GM23338 (cell line): Measurements from ENCODE around the gene CNNM1. TPM values are rescaled to one million over a fixed set of nuclear protein-coding genes. Genes with fewer than 3 reads are reported as not detected.

Experiments used
- ATAC-seq: fragments of 200-7000 bp; cut with Tn5 transposase; 3 replicates; pipeline ENCODE4 v1.9.1; 2020
- DNase-seq: peaks from one replicate; pipeline ENCODE4 v3.0.0-alpha.2; 2015; ENCODE audit warnings: low spot score
- H2AFZ ChIP-seq: fragments of 200-600 bp; sonication (generic); 2 replicates; pipeline ENCODE4 v1.8.0; 2016; ENCODE audit warnings: antibody characterized with exemption, mild to moderate bottlenecking, moderate library complexity
- H3F3A ChIP-seq: fragments of 200-600 bp; sonication (generic); replicated peaks from 2 replicates; pipeline ENCODE4 v1.8.0; 2017; ENCODE audit warnings: antibody characterized with exemption, mixed run types, low read depth
- H3K27ac ChIP-seq: fragments of 200-600 bp; sonication (generic); 2 replicates; pipeline ENCODE4 v1.6.1; 2016; ENCODE audit warnings: low read depth
- H3K27me3 ChIP-seq: fragments of 200-600 bp; sonication (generic); 2 replicates; pipeline ENCODE4 v1.8.0; 2016; ENCODE audit warnings: mild to moderate bottlenecking, mixed run types, moderate library complexity; ENCODE audit not compliant: insufficient read depth
- H3K36me3 ChIP-seq: fragments of 200-600 bp; sonication (generic); 2 replicates; pipeline ENCODE4 v1.8.0; 2016; ENCODE audit warnings: mild to moderate bottlenecking; ENCODE audit not compliant: insufficient read depth
- H3K4me1 ChIP-seq: fragments of 200-600 bp; sonication (generic); 2 replicates; pipeline ENCODE4 v1.8.0; 2016; ENCODE audit warnings: mild to moderate bottlenecking, moderate library complexity; ENCODE audit not compliant: insufficient read depth
- H3K4me2 ChIP-seq: fragments of 200-600 bp; sonication (generic); 2 replicates; pipeline ENCODE4 v1.7.1; 2017; ENCODE audit warnings: mixed run types
- H3K4me3 ChIP-seq: fragments of 200-600 bp; sonication (generic); 2 replicates; pipeline ENCODE4 v1.6.1; 2016; ENCODE audit warnings: mixed run types
- H3K79me2 ChIP-seq: fragments of 200-600 bp; sonication (generic); replicated peaks from 2 replicates; pipeline ENCODE4 v1.8.0; 2017; ENCODE audit warnings: mild to moderate bottlenecking; ENCODE audit not compliant: insufficient read depth
- H3K9me2 ChIP-seq: fragments of 200-600 bp; sonication (generic); 2 replicates; pipeline ENCODE4 v1.8.0; 2017; ENCODE audit not compliant: insufficient read depth
- H4K20me1 ChIP-seq: fragments of 200-600 bp; sonication (generic); replicated peaks from 2 replicates; pipeline ENCODE4 v1.8.0; 2017; ENCODE audit warnings: mild to moderate bottlenecking; ENCODE audit not compliant: insufficient read depth
- H3K27ac Mint-ChIP-seq: 2 replicates; pipeline ENCODE4 v1.8.0; 2020; ENCODE audit warnings: inconsistent platforms, mild to moderate bottlenecking, moderate library complexity, mixed read lengths
- H3K27me3 Mint-ChIP-seq: 3 replicates; pipeline ENCODE4 v1.8.0; 2022; ENCODE audit warnings: low read depth, mild to moderate bottlenecking, moderate library complexity, mixed read lengths, inconsistent platforms; ENCODE audit not compliant: insufficient read depth, poor library complexity
- H3K36me3 Mint-ChIP-seq: 3 replicates; pipeline ENCODE4 v1.8.0; 2021; ENCODE audit warnings: low read depth, mild to moderate bottlenecking, inconsistent platforms, moderate library complexity, mixed read lengths
- H3K4me1 Mint-ChIP-seq: 3 replicates; pipeline ENCODE4 v1.8.0; 2020; ENCODE audit warnings: mild to moderate bottlenecking, inconsistent platforms, mixed read lengths
- H3K4me3 Mint-ChIP-seq: 3 replicates; pipeline ENCODE4 v1.8.0; 2021; ENCODE audit warnings: moderate library complexity, mild to moderate bottlenecking, inconsistent platforms, mixed read lengths
- H3K9me3 Mint-ChIP-seq: 3 replicates; pipeline ENCODE4 v1.8.0; 2020; ENCODE audit warnings: moderate library complexity, mild to moderate bottlenecking, inconsistent platforms, mixed read lengths
- CREB1 ChIP-seq: fragments of 250-450 bp; sonication (Bioruptor Pico); IDR thresholded peaks from 2 replicates; pipeline ENCODE4 v1.5.0; 2020; ENCODE audit warnings: low read depth, mild to moderate bottlenecking, moderate library complexity
- EZH2 ChIP-seq: fragments of 200-600 bp; sonication (generic); IDR thresholded peaks from one replicate; pipeline ENCODE4 v1.8.0; 2017; ENCODE audit warnings: antibody characterized with exemption, mild to moderate bottlenecking, low read depth; ENCODE audit not compliant: unreplicated experiment
- EZH2phosphoT487 ChIP-seq: fragments of 200-600 bp; sonication (generic); IDR thresholded peaks from one replicate; pipeline ENCODE4 v1.8.1; 2018; ENCODE audit warnings: antibody characterized with exemption; ENCODE audit not compliant: unreplicated experiment
- JUNB ChIP-seq: IDR thresholded peaks from one replicate; pipeline ENCODE4 v1.6.1; 2016; ENCODE audit warnings: antibody characterized with exemption; ENCODE audit not compliant: unreplicated experiment
- NANOG ChIP-seq: IDR thresholded peaks from 2 replicates; pipeline ENCODE4 v1.6.1; 2016; ENCODE audit warnings: antibody characterized with exemption, borderline replicate concordance
- POLR2AphosphoS5 ChIP-seq: IDR thresholded peaks from 2 replicates; pipeline ENCODE4 v1.6.1; 2016; ENCODE audit warnings: antibody characterized with exemption, low read depth
- STAT1 ChIP-seq: IDR thresholded peaks from one replicate; pipeline ENCODE4 v1.6.1; 2016; ENCODE audit warnings: antibody characterized with exemption; ENCODE audit not compliant: unreplicated experiment
- ZNF114 ChIP-seq: fragments of 250-450 bp; sonication (Bioruptor Pico); IDR thresholded peaks from 2 replicates; pipeline ENCODE4 v1.5.0; 2020; ENCODE audit warnings: mild to moderate bottlenecking, moderate library complexity
- ZNF331 ChIP-seq: fragments of 250-450 bp; sonication (Bioruptor Pico); IDR thresholded peaks from 2 replicates; pipeline ENCODE4 v1.5.0; 2020; ENCODE audit warnings: low read depth, mild to moderate bottlenecking, moderate library complexity
- ZNF462 ChIP-seq: fragments of 250-450 bp; sonication (Bioruptor Pico); IDR thresholded peaks from 2 replicates; pipeline ENCODE4 v1.5.0; 2020; ENCODE audit warnings: mild to moderate bottlenecking, moderate library complexity
- polyA plus RNA-seq: library from polyadenylated mRNA; unstranded; fragments of >200 nt; fragmentation: Nextera tagmentation; extraction: Ambion mirVana; gene quantifications from 2 replicates; pipeline ENCODE4 v1.2.1, GENCODE V29; 2016
- total RNA-seq: library from RNA; depleted of rRNA; stranded (reverse); fragments of >200 nt; shearing (Covaris generic); gene quantifications from 2 replicates; pipeline ENCODE4 v1.2.3, GENCODE V29; 2014
- TF ChIP-seq, protein P1 (sequence below), 2 experiments: fragments of 200-600 bp in 1 of 2; sonication (generic) in 1 of 2; conservative IDR thresholded peaks; 2 replicates each; pipeline versions ENCODE4 v1.5.1 to v1.6.1; 2016 to 2017; ENCODE audit warnings: antibody characterized with exemption in 2 of 2, low read depth in 2 of 2, mild to moderate bottlenecking in 2 of 2, moderate library complexity in 1 of 2
- TF ChIP-seq, protein P2 (sequence below): IDR thresholded peaks from one replicate; pipeline ENCODE4 v1.6.1; 2018; ENCODE audit warnings: antibody characterized with exemption; ENCODE audit not compliant: unreplicated experiment
- TF ChIP-seq, protein P3 (sequence below): IDR thresholded peaks from 2 replicates; pipeline ENCODE4 v1.6.1; 2016; ENCODE audit warnings: antibody characterized with exemption

Gene CNNM1
- total and polyA plus RNA-seq, 2 experiments from 2014 or later = 0.52 to 0.90 TPM

DNA sequence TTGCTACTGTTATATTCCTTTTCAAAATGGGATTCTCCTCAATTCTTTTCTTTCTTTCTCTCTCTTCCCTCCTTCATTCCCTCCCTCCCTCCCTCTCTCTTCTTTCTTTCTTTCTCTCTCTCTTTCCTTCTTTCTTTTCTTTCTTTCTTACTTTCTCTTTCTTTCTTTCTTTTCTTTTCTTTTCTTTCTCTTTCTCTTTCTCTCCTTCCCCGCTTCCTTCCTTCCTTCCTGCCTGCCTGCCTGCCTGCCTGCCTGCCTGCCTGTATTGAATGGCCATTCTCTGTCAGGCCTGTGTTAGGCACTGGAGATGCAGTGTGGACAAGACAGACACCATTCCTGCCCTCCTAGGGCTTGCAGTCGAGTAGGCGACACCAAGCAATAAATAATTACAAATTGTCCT lies 11.5 kb downstream of the CNNM1 start:
- Mint-ChIP-seq H3K9me3 (peaks cover 8% of the 10 kb centered on the region; the same call in 1 of the 3 replicates), H3K4me3 (no peak overlapping the region), H3K27ac (no peak overlapping the region), H3K4me1 (peaks cover 6% of the 10 kb centered on the region), H3K36me3 (no peaks in the 10 kb centered on the region; the same call in 1 of the 3 replicates), H3K27me3 (no peaks in the 10 kb centered on the region)
- H2AFZ ChIP-seq = no peak overlapping the region
- H3K4me2 ChIP-seq = no peak overlapping the region
- H3K79me2 ChIP-seq = no peaks in the 10 kb centered on the region
- no peaks in the 10 kb centered on the region for H3K4me1 ChIP-seq
- ATAC-seq (no peak), DNase-seq (no peak)
- no peak overlapping the region for H3K27ac ChIP-seq
- TF ChIP-seq NANOG (no peak), POLR2AphosphoS5 (no peak), JUNB (no peak), STAT1 (no peak), CREB1 (CRISPR knock-in tag) (no peak), ZNF114 (CRISPR knock-in tag) (no peak), EZH2 (no peak), EZH2phosphoT487 (no peak), ZNF331 (CRISPR knock-in tag) (no peak), ZNF462 (no peak)
- TF ChIP-seq, protein P1, sequence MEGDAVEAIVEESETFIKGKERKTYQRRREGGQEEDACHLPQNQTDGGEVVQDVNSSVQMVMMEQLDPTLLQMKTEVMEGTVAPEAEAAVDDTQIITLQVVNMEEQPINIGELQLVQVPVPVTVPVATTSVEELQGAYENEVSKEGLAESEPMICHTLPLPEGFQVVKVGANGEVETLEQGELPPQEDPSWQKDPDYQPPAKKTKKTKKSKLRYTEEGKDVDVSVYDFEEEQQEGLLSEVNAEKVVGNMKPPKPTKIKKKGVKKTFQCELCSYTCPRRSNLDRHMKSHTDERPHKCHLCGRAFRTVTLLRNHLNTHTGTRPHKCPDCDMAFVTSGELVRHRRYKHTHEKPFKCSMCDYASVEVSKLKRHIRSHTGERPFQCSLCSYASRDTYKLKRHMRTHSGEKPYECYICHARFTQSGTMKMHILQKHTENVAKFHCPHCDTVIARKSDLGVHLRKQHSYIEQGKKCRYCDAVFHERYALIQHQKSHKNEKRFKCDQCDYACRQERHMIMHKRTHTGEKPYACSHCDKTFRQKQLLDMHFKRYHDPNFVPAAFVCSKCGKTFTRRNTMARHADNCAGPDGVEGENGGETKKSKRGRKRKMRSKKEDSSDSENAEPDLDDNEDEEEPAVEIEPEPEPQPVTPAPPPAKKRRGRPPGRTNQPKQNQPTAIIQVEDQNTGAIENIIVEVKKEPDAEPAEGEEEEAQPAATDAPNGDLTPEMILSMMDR (conservative IDR thresholded peaks at IDR 0.05; ENCODE audit: low read depth in 2 of 2) = no peak
- TF ChIP-seq, protein P2, sequence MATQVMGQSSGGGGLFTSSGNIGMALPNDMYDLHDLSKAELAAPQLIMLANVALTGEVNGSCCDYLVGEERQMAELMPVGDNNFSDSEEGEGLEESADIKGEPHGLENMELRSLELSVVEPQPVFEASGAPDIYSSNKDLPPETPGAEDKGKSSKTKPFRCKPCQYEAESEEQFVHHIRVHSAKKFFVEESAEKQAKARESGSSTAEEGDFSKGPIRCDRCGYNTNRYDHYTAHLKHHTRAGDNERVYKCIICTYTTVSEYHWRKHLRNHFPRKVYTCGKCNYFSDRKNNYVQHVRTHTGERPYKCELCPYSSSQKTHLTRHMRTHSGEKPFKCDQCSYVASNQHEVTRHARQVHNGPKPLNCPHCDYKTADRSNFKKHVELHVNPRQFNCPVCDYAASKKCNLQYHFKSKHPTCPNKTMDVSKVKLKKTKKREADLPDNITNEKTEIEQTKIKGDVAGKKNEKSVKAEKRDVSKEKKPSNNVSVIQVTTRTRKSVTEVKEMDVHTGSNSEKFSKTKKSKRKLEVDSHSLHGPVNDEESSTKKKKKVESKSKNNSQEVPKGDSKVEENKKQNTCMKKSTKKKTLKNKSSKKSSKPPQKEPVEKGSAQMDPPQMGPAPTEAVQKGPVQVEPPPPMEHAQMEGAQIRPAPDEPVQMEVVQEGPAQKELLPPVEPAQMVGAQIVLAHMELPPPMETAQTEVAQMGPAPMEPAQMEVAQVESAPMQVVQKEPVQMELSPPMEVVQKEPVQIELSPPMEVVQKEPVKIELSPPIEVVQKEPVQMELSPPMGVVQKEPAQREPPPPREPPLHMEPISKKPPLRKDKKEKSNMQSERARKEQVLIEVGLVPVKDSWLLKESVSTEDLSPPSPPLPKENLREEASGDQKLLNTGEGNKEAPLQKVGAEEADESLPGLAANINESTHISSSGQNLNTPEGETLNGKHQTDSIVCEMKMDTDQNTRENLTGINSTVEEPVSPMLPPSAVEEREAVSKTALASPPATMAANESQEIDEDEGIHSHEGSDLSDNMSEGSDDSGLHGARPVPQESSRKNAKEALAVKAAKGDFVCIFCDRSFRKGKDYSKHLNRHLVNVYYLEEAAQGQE = no peak
- TF ChIP-seq, protein P3, sequence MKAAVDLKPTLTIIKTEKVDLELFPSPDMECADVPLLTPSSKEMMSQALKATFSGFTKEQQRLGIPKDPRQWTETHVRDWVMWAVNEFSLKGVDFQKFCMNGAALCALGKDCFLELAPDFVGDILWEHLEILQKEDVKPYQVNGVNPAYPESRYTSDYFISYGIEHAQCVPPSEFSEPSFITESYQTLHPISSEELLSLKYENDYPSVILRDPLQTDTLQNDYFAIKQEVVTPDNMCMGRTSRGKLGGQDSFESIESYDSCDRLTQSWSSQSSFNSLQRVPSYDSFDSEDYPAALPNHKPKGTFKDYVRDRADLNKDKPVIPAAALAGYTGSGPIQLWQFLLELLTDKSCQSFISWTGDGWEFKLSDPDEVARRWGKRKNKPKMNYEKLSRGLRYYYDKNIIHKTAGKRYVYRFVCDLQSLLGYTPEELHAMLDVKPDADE = no peak
- no peaks in the 10 kb centered on the region for H4K20me1 ChIP-seq
- H3K27me3 ChIP-seq = no peaks in the 10 kb centered on the region
- H3K4me3 ChIP-seq = no peak overlapping the region
- no peaks in the 10 kb centered on the region for H3K36me3 ChIP-seq
- H3K9me2 ChIP-seq = no peaks in the 10 kb centered on the region
- no peaks in the 10 kb centered on the region for H3F3A ChIP-seq
